GM19452 (cell line): ENCODE data around the gene CEP89.
"Not testable (repeated sequence)": the region's sequence is repeated elsewhere in the genome, so short reads cannot be mapped to it uniquely, and the experiment has no call there.

ENCODE experiments used
- ATAC-seq: cut with Tn5 transposase; IDR thresholded peaks from one replicate; pipeline ENCODE4 v1.9.1; 2021; ENCODE audit not compliant: unreplicated experiment

CEP89 gene

GRCh38 chr19:32872391-32872790, 99.4 kb downstream of the CEP89 start:
- no peak for ATAC-seq

- no peak for ATAC-seq
Observed at GRCh38 chr19:32870981-32871451, 100.7 kb downstream of the CEP89 start.

GRCh38 chr19:32869966-32870573, 101.7 kb downstream of the CEP89 start:
- no peak for ATAC-seq

- no peak for ATAC-seq
Observed at GRCh38 chr19:32869369-32869965, 102.3 kb downstream of the CEP89 start, which contains the start of gene SLC7A9. TSS of gene SLC7A9 (minus strand) at chr19:32869767. CDS start at chr19:32868534, 1,233 bp downstream.

- no peak for ATAC-seq
Observed at GRCh38 chr19:32868206-32868950, 103.4 kb downstream of the CEP89 start.

GRCh38 chr19:32867436-32867835, 104.3 kb downstream of the CEP89 start:
- ATAC-seq = not testable (repeated sequence)

GRCh38 chr19:32866564-32867265, 105.0 kb downstream of the CEP89 start:
- ATAC-seq = no peak

- no peak for ATAC-seq
Observed at GRCh38 chr19:32866061-32866460, 105.7 kb downstream of the CEP89 start.

GRCh38 chr19:32865326-32865725, 106.4 kb downstream of the CEP89 start:
- no peak for ATAC-seq

- ATAC-seq = no peak
Observed at GRCh38 chr19:32864318-32865007, 107.3 kb downstream of the CEP89 start.

- no peak for ATAC-seq
Observed at GRCh38 chr19:32863841-32864240, 107.9 kb downstream of the CEP89 start.

- no peak for ATAC-seq
Observed at GRCh38 chr19:32863301-32863700, 108.5 kb downstream of the CEP89 start.

- ATAC-seq = no peak
Observed at GRCh38 chr19:32862741-32863140, 109.0 kb downstream of the CEP89 start.

- ATAC-seq = no peak
Observed at GRCh38 chr19:32862173-32862572, 109.6 kb downstream of the CEP89 start.

GRCh38 chr19:32861596-32861995, 110.2 kb downstream of the CEP89 start:
- ATAC-seq = no peak

- ATAC-seq = no peak
Observed at GRCh38 chr19:32859591-32859990, 112.2 kb downstream of the CEP89 start.

- ATAC-seq = no peak
Observed at GRCh38 chr19:32858559-32858958, 113.2 kb downstream of the CEP89 start.

GRCh38 chr19:32858155-32858554, 113.6 kb downstream of the CEP89 start:
- no peak for ATAC-seq

GRCh38 chr19:32857584-32857983, 114.2 kb downstream of the CEP89 start:
- no peak for ATAC-seq

- not testable (repeated sequence) for ATAC-seq
Observed at GRCh38 chr19:32856818-32857217, 114.9 kb downstream of the CEP89 start.

- ATAC-seq = no peak
Observed at GRCh38 chr19:32852216-32852615, 119.5 kb downstream of the CEP89 start.
